Measurements from ENCODE around the gene NCOR1. TPM values are rescaled to one million over a fixed set of nuclear protein-coding genes. Genes with fewer than 3 reads are reported as not detected.
A peak's percentile ranks its signal among the peaks of the same experiment; 100 is the strongest.
"Not testable (repeated sequence)": the region's sequence is repeated elsewhere in the genome, so short reads cannot be mapped to it uniquely, and the experiment has no call there.

The NCOR1 gene
- total and polyA plus RNA-seq, 9 of the 15 experiments (the other 6 are each of a cell fraction or from before 2014, with no cell fraction given), result 20.2 to 66.5 (median 50.9) TPM

DNA sequence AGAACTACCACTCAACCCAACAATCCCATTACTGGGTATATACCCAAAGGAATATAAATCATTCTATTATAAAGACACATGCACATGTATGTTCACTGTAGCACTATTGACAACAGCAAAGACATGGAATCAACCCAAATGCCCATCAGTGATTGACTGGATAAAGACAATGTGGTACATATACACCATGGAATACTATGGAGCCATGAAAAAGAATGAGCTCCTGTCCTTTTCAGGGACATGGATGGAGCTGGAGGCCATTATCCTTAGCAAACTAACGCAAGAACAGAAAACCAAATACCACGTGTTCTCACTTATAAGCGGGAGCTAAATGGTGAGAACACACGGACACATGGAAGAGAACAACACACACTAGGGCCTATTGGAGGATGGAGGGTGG lies 160.2 kb downstream of the NCOR1 start:
- peak; percentile 34 for TF ChIP-seq ZNF146 (CRISPR knock-in tag; IDR thresholded peaks at IDR 0.05; ENCODE audit: unreplicated experiment)
- H3K4me2 ChIP-seq (ENCODE audit: insufficient read depth, low read length); H3K9me1 ChIP-seq (ENCODE audit: control insufficient read depth, insufficient read depth, low read length); H3K9me3 ChIP-seq (replicated peaks; ENCODE audit: control insufficient read depth, insufficient read depth, low read depth, low read length); H4K20me1 ChIP-seq (replicated peaks; ENCODE audit: control insufficient read depth, insufficient read depth, low read length); CTCF ChIA-PET (ENCODE audit: low intra/inter-chr PET ratio); DNase-seq (ENCODE audit: extremely low read depth in 1 of 4, low spot score in 3 of 4); POLR2A ChIA-PET; ATAC-seq; H3K9ac ChIP-seq (ENCODE audit: insufficient read depth in 1 of 2, low read depth in 2 of 2, low read length in 2 of 2); H3K4me1 ChIP-seq (replicated peaks in 1 of 2; ENCODE audit: control insufficient read depth in 2 of 2, insufficient read depth in 2 of 2, low read length in 2 of 2); intact Hi-C loops (cut with micrococcal nuclease); H3K79me2 ChIP-seq (ENCODE audit: control insufficient read depth, insufficient read depth, low read length); in situ Hi-C loops (cut with MboI); H3K4me3 ChIP-seq; H3K27ac ChIP-seq (ENCODE audit: extremely low read depth, low read depth, low read length); H3K27me3 ChIP-seq (ENCODE audit: control insufficient read depth in 2 of 2, insufficient read depth in 2 of 2, low read length in 2 of 2); BruUV-seq (replicated peaks); H2AFZ ChIP-seq (ENCODE audit: low read depth, low read length); FAIRE-seq: not testable (repeated sequence)
- WGBS (ENCODE audit: insufficient coverage, low coverage, missing lambda C conversion rate), result no CpG with 5 or more reads among the region's 4 CpGs
- H3K36me3 ChIP-seq (ENCODE audit: control insufficient read depth, insufficient read depth, low read length), result peaks cover 30% of the 10 kb centered on the region; the same call in 2 of the 3 replicates

DNA sequence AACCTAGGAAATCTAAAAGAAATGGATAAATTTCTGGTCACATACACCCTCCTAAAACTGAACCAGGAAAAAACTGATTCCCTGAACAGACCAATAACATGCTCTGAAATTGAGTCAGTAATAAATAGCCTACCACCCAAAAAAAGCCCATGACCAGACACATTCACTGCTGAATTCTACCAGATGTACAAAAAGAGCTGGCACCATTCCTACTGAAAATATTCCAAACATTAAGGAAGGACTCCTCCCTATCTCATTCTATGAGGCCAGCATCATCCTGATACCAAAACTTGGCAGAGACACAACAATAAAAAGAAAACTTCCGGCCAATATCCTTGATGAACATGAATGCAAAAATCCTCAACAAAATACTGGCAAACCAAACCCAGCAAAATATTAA lies 162.8 kb downstream of the NCOR1 start:
- FAIRE-seq (no peak), ATAC-seq (no peak), DNase-seq (ENCODE audit: extremely low read depth in 1 of 4, low spot score in 3 of 4) (no peak)
- Histone ChIP-seq H3K4me1 (replicated peaks in 1 of 2; ENCODE audit: control insufficient read depth in 2 of 2, insufficient read depth in 2 of 2, low read length in 2 of 2) (no peaks in the 10 kb centered on the region), H4K20me1 (replicated peaks; ENCODE audit: control insufficient read depth, insufficient read depth, low read length) (no peaks in the 10 kb centered on the region), H3K9me1 (ENCODE audit: control insufficient read depth, insufficient read depth, low read length) (no peaks in the 10 kb centered on the region), H3K79me2 (ENCODE audit: control insufficient read depth, insufficient read depth, low read length) (no peaks in the 10 kb centered on the region), H3K36me3 (ENCODE audit: control insufficient read depth, insufficient read depth, low read length) (peaks cover 26% of the 10 kb centered on the region; the same call in 2 of the 3 replicates), H3K4me2 (ENCODE audit: insufficient read depth, low read length) (no peak overlapping the region), H3K9ac (ENCODE audit: insufficient read depth in 1 of 2, low read depth in 2 of 2, low read length in 2 of 2) (no peak overlapping the region), H2AFZ (ENCODE audit: low read depth, low read length) (no peak overlapping the region), H3K9me3 (replicated peaks; ENCODE audit: control insufficient read depth, insufficient read depth, low read depth, low read length) (no peaks in the 10 kb centered on the region), H3K27ac (ENCODE audit: extremely low read depth, low read depth, low read length) (no peak overlapping the region), H3K27me3 (ENCODE audit: control insufficient read depth in 2 of 2, insufficient read depth in 2 of 2, low read length in 2 of 2) (no peaks in the 10 kb centered on the region), H3K4me3 (no peak overlapping the region)
- in situ Hi-C loops (cut with MboI), result no loop called here
- no TSS peak for BruUV-seq (replicated peaks)
- POLR2A ChIA-PET, result no interaction called here
- TF ChIP-seq ZBTB17 (CRISPR knock-in tag; IDR thresholded peaks at IDR 0.05) (no peak), SMARCC2 (IDR thresholded peaks at IDR 0.05; ENCODE audit: low read depth) (no peak), LARP7 (IDR thresholded peaks at IDR 0.05) (no peak), SRSF1 (IDR thresholded peaks at IDR 0.05; ENCODE audit: low read depth, low read length) (no peak), XRCC3 (IDR thresholded peaks at IDR 0.05) (no peak), ZNF282 (CRISPR knock-in tag; IDR thresholded peaks at IDR 0.05) (no peak), ZNF780A (CRISPR knock-in tag; IDR thresholded peaks at IDR 0.05) (no peak)
- WGBS (ENCODE audit: insufficient coverage, low coverage, missing lambda C conversion rate), result 86% methylated on average over 1 of the region's 1 CpG
- CTCF ChIA-PET (ENCODE audit: low intra/inter-chr PET ratio), result no interaction called here
- intact Hi-C loops (cut with micrococcal nuclease), result no loop called here
